HG03575 (cell line): ENCODE results near the gene PPFIBP2.

Experiments used
- ATAC-seq: cut with Tn5 transposase; IDR thresholded peaks from one replicate; pipeline ENCODE4 v1.9.1; 2021; ENCODE audit not compliant: unreplicated experiment, insufficient number of reproducible peaks, low FRiP score; ENCODE audit errors: extremely low read depth

PPFIBP2 gene

DNA sequence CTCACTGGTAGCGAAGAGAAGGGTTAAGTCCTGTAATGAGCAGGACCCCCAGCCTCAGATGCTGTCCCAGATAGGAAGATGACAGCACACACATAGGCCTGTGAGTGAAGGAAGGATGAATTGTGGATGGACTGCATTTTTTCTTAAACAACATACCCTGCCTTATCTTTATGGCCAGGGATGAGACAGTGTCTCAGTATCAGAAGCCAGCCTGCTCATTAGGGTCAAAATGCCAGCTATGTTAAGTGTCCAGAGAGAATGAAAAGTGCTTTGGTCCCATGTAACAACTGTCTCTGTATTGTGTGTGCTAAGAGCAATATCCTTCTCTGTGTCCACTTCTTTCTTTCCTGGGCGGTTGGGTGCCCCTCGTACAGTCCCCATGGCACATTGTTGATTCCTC is 30.2 kb downstream of the PPFIBP2 start:
- ATAC-seq: no peak

- no peak for ATAC-seq
These were observed 31.8 kb downstream of the PPFIBP2 start for GRCh38 chr11:7545611-7546010.

DNA sequence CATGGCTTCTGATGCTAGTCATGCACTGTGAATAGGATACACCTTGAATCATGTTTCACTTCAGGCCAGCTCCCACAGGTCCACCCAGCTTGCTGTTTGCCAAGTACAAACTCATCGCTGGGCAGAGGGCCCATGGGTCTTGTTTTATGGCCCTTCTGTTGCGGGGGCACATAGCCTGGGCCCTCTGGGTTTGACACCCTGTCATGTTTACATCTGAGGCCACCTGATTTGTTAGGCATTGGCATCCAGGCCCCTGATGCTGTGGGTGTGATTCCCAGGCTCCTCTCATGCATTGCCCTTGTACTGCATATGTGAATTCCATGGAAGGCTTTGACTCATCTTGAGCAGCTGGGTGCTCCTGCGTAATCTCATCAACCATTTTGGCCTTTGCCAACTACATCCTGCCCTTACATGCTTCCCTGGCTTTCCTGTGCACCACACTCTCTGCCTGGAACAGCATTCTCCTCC is 32.6 kb downstream of the PPFIBP2 start:
- no peak for ATAC-seq

DNA sequence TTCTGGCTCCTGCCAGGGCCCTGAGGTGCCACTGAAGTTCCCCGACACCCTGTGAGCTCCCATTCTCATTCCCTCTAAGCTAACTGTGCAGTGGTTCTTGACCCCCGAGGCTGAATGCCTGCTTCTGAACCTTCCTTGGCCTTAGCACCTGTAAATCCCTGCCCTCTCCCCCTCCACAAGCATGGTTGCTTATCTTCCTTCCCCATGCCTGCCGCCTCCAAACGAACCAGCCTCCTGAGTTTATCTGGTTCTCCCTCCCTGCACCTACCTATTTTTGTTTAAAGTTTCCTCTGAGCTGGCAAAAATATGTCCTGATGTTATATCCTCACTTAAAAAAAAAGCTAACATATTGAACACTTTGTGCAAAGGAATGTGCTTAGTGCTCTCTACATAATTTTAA is 33.9 kb downstream of the PPFIBP2 start:
- ATAC-seq: no peak

DNA sequence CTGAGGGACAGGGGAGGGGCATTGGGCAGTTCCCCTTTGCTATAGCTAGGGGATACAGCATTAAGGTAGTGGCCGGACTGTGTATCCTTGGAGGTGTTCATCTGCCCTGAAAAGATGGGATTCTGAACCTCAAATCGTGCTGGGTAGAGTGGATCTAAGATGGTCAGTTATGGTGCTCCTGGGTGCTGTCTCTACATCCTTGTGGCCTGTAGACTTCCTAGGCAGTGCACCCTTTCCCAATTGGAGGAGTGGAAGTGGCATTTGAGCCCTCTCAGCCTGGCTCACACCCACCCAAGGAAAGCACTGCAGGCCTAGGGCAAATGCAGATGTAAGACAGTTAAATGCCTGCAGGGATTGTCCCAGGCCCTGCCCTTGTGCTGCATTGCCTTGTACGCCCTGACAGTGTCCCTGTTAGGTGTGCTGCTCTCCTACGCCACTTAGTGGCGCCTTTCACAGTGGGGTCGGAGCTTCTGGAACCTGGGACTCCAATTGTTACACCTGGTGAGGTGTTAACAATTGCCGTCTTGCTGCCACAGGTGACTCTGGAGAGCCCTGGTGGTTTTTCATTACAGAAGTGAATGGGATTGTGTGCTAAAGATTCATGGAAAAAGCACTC is 35.0 kb downstream of the PPFIBP2 start:
- peak; percentile 65 for ATAC-seq

- ATAC-seq: no peak
These were observed 35.9 kb downstream of the PPFIBP2 start for GRCh38 chr11:7549681-7550080.

DNA sequence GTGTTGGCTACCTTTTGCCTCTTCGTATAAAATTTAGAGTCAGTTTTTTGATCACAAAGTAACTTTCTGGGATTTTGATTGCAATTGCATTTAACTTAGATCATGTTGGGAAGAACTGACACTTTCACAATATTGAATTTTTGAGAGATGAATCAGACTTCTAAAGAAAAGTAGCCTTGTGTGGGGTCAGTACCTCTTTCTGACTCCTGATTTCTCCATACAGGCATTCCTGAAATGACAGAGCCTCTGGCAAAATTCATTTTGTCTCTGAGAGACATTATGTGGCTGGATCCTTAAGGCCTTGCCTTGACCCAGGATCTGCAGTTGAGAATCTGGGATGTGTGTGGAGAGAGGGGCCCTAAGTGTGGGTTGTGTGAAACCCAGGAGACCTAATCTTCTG is 37.8 kb downstream of the PPFIBP2 start:
- ATAC-seq: no peak

DNA sequence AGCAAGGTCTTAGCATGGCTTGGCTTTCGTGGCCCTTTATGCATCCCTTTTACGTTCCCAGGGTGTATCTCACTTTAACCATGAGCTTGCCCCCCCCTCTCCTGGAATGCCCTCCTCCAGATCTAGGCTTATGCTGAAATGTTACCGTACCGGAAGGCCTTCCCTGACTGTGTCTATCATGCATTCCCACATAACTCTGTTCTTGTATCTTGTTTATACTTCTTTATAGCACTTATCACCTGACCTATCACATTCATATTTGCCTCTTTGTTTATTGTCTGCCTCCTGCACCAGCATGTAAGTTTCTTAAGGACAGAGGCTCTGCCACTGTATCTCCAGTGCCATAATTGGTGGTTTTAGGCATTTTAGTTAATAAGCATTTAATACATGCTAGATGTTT is 38.9 kb downstream of the PPFIBP2 start:
- no peak for ATAC-seq

- ATAC-seq: no peak
These were observed 41.4 kb downstream of the PPFIBP2 start for GRCh38 chr11:7555052-7555699.

DNA sequence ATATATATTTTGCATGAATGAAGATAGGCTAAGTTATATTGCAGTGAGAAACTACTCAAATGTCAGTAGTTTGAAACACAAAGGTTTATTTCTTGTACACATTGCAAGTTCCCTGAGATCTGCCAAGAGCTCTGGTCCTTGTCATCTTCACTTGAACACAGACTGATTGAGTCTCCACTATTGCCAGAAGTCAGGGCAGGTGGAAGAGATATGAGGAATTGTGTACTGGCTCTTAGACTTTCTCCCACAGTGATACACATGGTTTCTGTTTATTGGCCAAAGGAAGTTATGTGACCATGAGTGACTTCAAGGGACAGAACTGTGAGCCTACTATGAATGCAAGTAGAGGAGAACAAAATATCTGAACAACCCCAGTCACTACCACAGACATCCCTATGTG is 44.2 kb downstream of the PPFIBP2 start:
- ATAC-seq: no peak

DNA sequence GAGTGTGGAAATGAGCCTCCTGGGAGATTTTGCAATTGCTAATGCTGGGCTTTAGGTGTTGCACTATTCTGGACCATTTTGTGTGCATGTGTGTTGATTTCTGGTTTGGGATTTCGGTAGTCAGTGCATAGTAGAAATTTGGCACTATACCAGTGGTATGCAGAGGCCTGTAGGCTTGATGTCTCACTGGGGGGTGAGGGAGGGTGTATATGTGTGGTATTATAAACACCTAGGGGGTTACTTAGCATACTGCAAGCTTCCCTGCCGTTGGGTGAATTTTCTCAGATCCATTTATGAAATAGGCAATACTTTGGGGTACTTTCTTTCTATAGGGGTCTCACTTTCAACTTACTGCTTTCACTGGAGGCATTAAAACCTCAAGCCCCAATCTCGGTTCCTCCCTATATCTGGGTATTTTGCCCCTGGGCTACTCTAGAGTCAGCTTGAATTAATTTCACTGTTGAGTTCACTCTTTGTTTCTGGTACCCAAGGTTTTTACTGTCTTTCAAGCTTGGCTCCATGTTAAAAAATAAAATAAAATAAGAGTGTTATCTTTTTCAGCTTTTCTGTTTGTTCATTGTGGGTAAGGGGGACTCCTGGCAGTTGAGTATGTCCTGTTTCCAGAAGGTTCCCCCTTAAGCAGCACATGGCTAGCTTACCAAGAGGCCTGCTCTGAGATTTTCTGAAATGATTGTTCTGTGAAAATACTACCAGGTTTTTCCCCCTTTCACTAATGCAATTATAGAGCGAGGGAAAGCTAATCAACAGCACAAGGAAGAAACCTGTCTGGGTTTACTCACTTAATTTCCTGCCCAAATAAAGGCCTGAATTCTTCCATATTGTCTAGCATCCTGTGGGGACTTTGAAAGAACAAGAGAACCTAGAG is 45.8 kb downstream of the PPFIBP2 start:
- no peak for ATAC-seq

DNA sequence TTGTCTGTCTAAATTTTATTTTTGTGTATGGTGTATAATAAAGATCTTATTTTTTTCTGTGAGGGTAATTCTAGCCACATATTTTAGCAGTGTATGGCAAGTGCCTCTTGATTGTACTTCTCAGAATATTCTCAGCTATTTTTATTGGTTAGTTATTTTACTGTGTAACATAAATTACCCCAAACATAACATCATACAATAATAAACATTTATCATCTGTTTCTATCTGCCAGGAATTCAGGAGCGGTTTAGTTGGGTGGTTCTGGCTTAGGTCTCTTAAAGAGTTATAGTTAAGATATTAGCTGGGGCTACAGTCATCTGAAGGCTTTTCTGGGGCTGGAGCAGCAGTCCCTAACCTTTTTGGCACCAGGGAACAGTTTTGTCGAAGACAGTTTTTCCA is 47.8 kb downstream of the PPFIBP2 start:
- no peak for ATAC-seq

- ATAC-seq: no peak
These were observed 49.5 kb downstream of the PPFIBP2 start for GRCh38 chr11:7563281-7563680.

DNA sequence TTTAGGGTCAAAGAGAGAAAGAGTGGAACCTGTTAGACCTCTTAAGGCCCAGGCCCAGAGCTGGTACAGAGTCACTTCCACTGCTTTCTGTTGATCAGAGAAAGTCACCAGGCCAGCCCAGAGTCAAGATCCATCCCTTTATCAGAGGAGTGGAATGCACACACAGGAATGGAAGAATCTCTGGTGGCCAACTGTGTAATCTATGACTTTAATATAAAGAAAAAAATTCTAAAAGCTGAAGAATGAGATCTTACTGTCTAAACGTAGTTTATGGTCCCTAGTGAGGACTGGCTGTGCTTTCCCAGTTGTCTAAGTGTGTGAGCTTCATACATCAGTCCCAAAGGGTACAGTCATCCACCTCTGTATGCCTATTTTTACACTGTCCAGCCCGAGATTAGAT is 51.0 kb downstream of the PPFIBP2 start:
- no peak for ATAC-seq

- no peak for ATAC-seq
These were observed 53.5 kb downstream of the PPFIBP2 start for GRCh38 chr11:7567311-7567710.

DNA sequence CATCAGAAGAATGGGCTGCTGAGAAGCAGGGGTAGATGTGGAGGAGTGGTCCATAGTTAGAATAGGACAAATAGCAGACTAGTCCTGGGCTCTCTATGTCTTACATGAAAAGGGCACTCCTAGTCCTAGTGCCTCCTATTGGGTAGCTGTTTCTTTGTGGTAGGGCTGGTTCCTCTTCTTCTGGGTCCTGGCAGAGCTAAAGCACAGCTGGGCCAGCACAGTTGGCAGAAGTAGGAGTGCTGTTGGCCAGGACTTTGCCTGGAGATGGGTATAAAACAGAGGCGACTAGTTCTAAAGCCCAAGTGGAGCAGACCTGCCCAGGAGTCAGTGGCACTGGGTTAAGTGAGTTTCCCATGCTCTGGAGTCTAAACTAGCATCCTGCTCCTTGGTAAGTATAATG is 55.2 kb downstream of the PPFIBP2 start:
- no peak for ATAC-seq

- ATAC-seq: no peak
These were observed 56.4 kb downstream of the PPFIBP2 start for GRCh38 chr11:7570241-7570640.

DNA sequence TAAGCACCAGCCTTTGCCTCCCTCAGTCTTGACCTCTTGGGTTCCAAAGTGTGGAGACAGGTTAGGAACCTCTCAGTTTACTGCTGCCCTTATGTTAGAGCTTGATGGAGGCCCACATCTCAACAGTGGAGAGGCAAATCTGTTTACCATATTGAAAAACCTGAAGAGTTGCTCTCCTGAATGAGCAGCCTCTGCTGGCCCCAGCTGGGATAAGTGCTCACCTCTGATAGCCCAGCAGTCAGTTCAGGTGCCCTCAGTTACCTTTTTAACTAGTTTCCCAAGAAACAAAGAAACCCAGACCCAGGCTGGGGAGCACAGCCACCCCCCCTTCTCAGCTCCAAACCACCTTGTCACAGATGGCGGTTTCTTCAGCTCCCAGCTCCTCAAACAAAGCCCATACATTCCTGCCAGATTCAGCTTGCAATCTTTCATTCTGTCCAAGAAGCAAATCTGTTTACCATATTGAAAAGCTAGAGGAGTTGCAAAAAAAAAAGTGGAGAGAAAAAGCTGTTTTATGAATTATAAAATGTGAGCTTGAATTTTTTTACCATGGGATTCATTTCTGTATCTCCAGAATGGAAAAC is 57.2 kb downstream of the PPFIBP2 start:
- no peak for ATAC-seq

GRCh38 chr11:7571640-7572000 is 57.8 kb downstream of the PPFIBP2 start:
- ATAC-seq: no peak
